ENCODE measurements around the gene PNCK. TPM values are rescaled to one million over a fixed set of nuclear protein-coding genes. Genes with fewer than 3 reads are reported as not detected.

PNCK gene
- 10 to 100 TPM in 1 of 4 donors, 1 to 10 TPM in 2, not detected in 1; 1.1 to 54.5 (median 1.4) TPM for polyA plus RNA-seq
- long read RNA-seq, donor 1, partial matches to known transcripts, result 41 of 63 reads
- long read RNA-seq, donor 1, other reads (novel, unspliced or antisense), result 16 of 63 reads
- long read RNA-seq, donor 2, partial matches to known transcripts, result 11 of 22 reads
- long read RNA-seq, donor 2, other reads (novel, unspliced or antisense), result 8 of 22 reads
- long read RNA-seq, donor 3, partial matches to known transcripts, result 0 of 10 reads
- long read RNA-seq, donor 3, other reads (novel, unspliced or antisense), result 5 of 10 reads
- long read RNA-seq, donor 4, result 0 reads
- long read RNA-seq, donor 5, partial matches to known transcripts, result 6 of 6 reads
- long read RNA-seq, donor 5, other reads (novel, unspliced or antisense), result 0 of 6 reads
- long read RNA-seq, donor 6, partial matches to known transcripts, result 87 of 103 reads
- long read RNA-seq, donor 6, other reads (novel, unspliced or antisense), result 7 of 103 reads
- long read RNA-seq, donor 7, transcript PNCK-201 (12 exons, 1,508 nt), result major isoform, 14 of 76 reads
- long read RNA-seq, donor 7, partial matches to known transcripts, result 48 of 76 reads
- long read RNA-seq, donor 7, other reads (novel, unspliced or antisense), result 11 of 76 reads
- long read RNA-seq, donor 8, result 0 reads
- long read RNA-seq, donor 9, partial matches to known transcripts, result 0 of 4 reads
- long read RNA-seq, donor 9, other reads (novel, unspliced or antisense), result 0 of 4 reads
- long read RNA-seq, donor 10, partial matches to known transcripts, result 57 of 75 reads
- long read RNA-seq, donor 10, other reads (novel, unspliced or antisense), result 14 of 75 reads

DNA sequence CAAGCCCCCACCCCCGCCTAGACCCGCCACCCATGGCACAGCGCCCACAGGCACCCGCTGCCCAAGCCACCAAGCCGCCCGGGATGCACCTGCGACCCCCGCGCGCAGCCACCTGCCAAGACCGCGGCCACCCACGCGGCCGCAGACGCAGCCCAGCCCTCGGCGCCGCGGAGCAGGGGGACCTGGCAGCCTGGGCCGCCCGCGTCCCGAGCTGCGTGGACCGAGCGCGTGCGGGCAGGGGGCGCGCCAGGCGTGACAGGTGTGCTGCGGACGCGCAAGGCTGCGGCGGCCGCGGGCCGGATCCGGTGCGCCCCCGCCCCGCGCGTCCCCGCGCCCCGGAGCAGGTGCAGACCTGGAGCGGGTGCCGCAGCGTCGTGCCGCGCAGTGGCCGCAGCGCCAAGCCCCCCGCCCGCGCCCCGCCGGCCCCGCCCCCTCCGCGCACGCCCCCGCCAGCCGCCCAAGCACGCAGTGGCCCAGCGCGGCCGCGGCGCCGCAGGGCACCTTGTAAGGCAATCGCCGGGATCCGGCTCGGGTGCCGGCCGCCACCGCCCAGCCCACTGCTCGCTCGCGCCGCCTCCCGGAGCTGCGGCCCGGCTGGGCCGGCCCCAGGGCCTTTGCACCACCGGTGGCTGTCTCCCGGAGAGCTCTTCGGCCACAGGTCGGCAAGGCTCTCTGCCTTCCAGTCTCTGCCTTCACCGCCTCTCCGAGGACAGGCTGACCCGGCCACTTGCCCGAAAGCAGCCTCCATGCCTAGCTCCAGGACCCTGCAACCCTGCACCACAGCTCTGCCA is at the start of gene PNCK:
PNCK (minus strand) TSS at position 386 of the 791 bp plus-strand sequence. CDS start 737 bp downstream, outside the sequence.
- Histone ChIP-seq H3K36me3 (ENCODE audit: control insufficient read depth in 3 of 3, insufficient read depth in 2 of 3, low read depth in 1 of 3, low read length in 3 of 3) (peaks cover 0 to 12% (median 0%) of the 10 kb centered on the region in 3 donors), H3K27ac (ENCODE audit: low read depth in 1 of 3, low read length in 2 of 3) (peak within 1 kb of the TSS in 1 of 3 donors; percentile 73), H3K27me3 (ENCODE audit: control insufficient read depth in 3 of 3, insufficient read depth in 3 of 3, low read length in 3 of 3) (peaks cover 3 to 5% (median 4%) of the 10 kb centered on the region in 3 donors), H3K4me3 (ENCODE audit: low read depth in 1 of 3, low read length in 3 of 3) (peak within 1 kb of the TSS in 1 of 3 donors; percentile 36), H3K9me3 (ENCODE audit: control insufficient read depth in 2 of 2, insufficient read depth in 1 of 2, low read depth in 1 of 2, low read length in 1 of 2) (no peaks in the 10 kb centered on the region), H3K4me1 (ENCODE audit: control insufficient read depth in 3 of 3, insufficient read depth in 2 of 3, low read depth in 1 of 3, low read length in 2 of 3) (peaks cover 0 to 15% (median 0%) of the 10 kb centered on the region in 3 donors)
- no peak for DNase-seq
- 6 to 57% (median 20%) methylated on average over 14 to 98 of the region's 98 CpGs for WGBS, 3 donors
- FAIRE-seq, result no peak

- H3K27ac ChIP-seq (ENCODE audit: low read depth in 1 of 3, low read length in 2 of 3), result peak overlapping the region; percentile 91 to 93 (median 92)
- H3K4me3 ChIP-seq (ENCODE audit: low read depth in 1 of 3, low read length in 3 of 3), result peak overlapping the region; percentile 25 to 75 (median 65)
- DNase-seq (peak; percentile 36 to 49), FAIRE-seq (no peak)
- peaks cover 0 to 36% (median 0%) of the 10 kb centered on the region in 3 donors for H3K36me3 ChIP-seq (ENCODE audit: control insufficient read depth in 3 of 3, insufficient read depth in 2 of 3, low read depth in 1 of 3, low read length in 3 of 3)
- WGBS, 3 donors, result 17 to 53% (median 26%) methylated on average over 11 to 12 of the region's 12 CpGs
- H3K9me3 ChIP-seq (ENCODE audit: control insufficient read depth in 2 of 2, insufficient read depth in 1 of 2, low read depth in 1 of 2, low read length in 1 of 2), result no peaks in the 10 kb centered on the region
- H3K27me3 ChIP-seq (ENCODE audit: control insufficient read depth in 3 of 3, insufficient read depth in 3 of 3, low read length in 3 of 3), result no peaks in the 10 kb centered on the region
- H3K4me1 ChIP-seq (ENCODE audit: control insufficient read depth in 3 of 3, insufficient read depth in 2 of 3, low read depth in 1 of 3, low read length in 2 of 3), result peaks cover 0 to 42% (median 4%) of the 10 kb centered on the region in 3 donors
Observed at GRCh38 chrX:153722704-153723350, 49.2 kb upstream of the PNCK start.

GRCh38 chrX:153719701-153720100 is 46.1 kb upstream of the PNCK start:
- Histone ChIP-seq H3K4me1 (ENCODE audit: control insufficient read depth in 3 of 3, insufficient read depth in 2 of 3, low read depth in 1 of 3, low read length in 2 of 3) (peaks cover 0 to 12% (median 0%) of the 10 kb centered on the region in 3 donors), H3K36me3 (ENCODE audit: control insufficient read depth in 3 of 3, insufficient read depth in 2 of 3, low read depth in 1 of 3, low read length in 3 of 3) (peaks cover 0 to 56% (median 2%) of the 10 kb centered on the region in 3 donors)
- no peak for FAIRE-seq

GRCh38 chrX:153719238-153719637 is 45.6 kb upstream of the PNCK start:
- no peak overlapping the region for H3K4me3 ChIP-seq (ENCODE audit: low read depth in 1 of 3, low read length in 3 of 3)
- H3K9me3 ChIP-seq (ENCODE audit: control insufficient read depth in 2 of 2, insufficient read depth in 1 of 2, low read depth in 1 of 2, low read length in 1 of 2), result no peaks in the 10 kb centered on the region
- WGBS, 3 donors, result 41 to 84% (median 61%) methylated on average over 2 of the region's 2 CpGs
- no peak for DNase-seq
- H3K36me3 ChIP-seq (ENCODE audit: control insufficient read depth in 3 of 3, insufficient read depth in 2 of 3, low read depth in 1 of 3, low read length in 3 of 3), result peaks cover 0 to 60% (median 3%) of the 10 kb centered on the region in 3 donors
- H3K27me3 ChIP-seq (ENCODE audit: control insufficient read depth in 3 of 3, insufficient read depth in 3 of 3, low read length in 3 of 3), result no peaks in the 10 kb centered on the region
- H3K4me1 ChIP-seq (ENCODE audit: control insufficient read depth in 3 of 3, insufficient read depth in 2 of 3, low read depth in 1 of 3, low read length in 2 of 3), result peaks cover 0 to 12% (median 0%) of the 10 kb centered on the region in 3 donors
- no peak overlapping the region for H3K27ac ChIP-seq (ENCODE audit: low read depth in 1 of 3, low read length in 2 of 3)
- no peak for FAIRE-seq

More at GRCh38 chrX:153719701-153720100, 46.1 kb upstream of the PNCK start:
- Histone ChIP-seq H3K27ac (ENCODE audit: low read depth in 1 of 3, low read length in 2 of 3) (no peak overlapping the region), H3K27me3 (ENCODE audit: control insufficient read depth in 3 of 3, insufficient read depth in 3 of 3, low read length in 3 of 3) (no peaks in the 10 kb centered on the region), H3K9me3 (ENCODE audit: control insufficient read depth in 2 of 2, insufficient read depth in 1 of 2, low read depth in 1 of 2, low read length in 1 of 2) (no peaks in the 10 kb centered on the region), H3K4me3 (ENCODE audit: low read depth in 1 of 3, low read length in 3 of 3) (no peak overlapping the region)
- WGBS, 3 donors, result 18 to 68% (median 39%) methylated on average over 2 of the region's 2 CpGs
- DNase-seq, result no peak

- Histone ChIP-seq H3K9me3 (ENCODE audit: control insufficient read depth in 2 of 2, insufficient read depth in 1 of 2, low read depth in 1 of 2, low read length in 1 of 2) (no peaks in the 10 kb centered on the region), H3K27me3 (ENCODE audit: control insufficient read depth in 3 of 3, insufficient read depth in 3 of 3, low read length in 3 of 3) (no peaks in the 10 kb centered on the region), H3K36me3 (ENCODE audit: control insufficient read depth in 3 of 3, insufficient read depth in 2 of 3, low read depth in 1 of 3, low read length in 3 of 3) (peaks cover 0 to 64% (median 3%) of the 10 kb centered on the region in 3 donors), H3K4me1 (ENCODE audit: control insufficient read depth in 3 of 3, insufficient read depth in 2 of 3, low read depth in 1 of 3, low read length in 2 of 3) (peaks cover 0 to 5% (median 0%) of the 10 kb centered on the region in 3 donors), H3K4me3 (ENCODE audit: low read depth in 1 of 3, low read length in 3 of 3) (no peak overlapping the region), H3K27ac (ENCODE audit: low read depth in 1 of 3, low read length in 2 of 3) (no peak overlapping the region)
- WGBS, 3 donors, result 89 to 93% (median 92%) methylated on average over 9 of the region's 9 CpGs
- DNase-seq (no peak), FAIRE-seq (no peak)
Observed at GRCh38 chrX:153717445-153717844, 43.8 kb upstream of the PNCK start.

GRCh38 chrX:153714256-153714655 is 40.6 kb upstream of the PNCK start:
- peaks cover 0 to under 1% (median 0%) of the 10 kb centered on the region in 3 donors for H3K4me1 ChIP-seq (ENCODE audit: control insufficient read depth in 3 of 3, insufficient read depth in 2 of 3, low read depth in 1 of 3, low read length in 2 of 3)
- H3K4me3 ChIP-seq (ENCODE audit: low read depth in 1 of 3, low read length in 3 of 3), result no peak overlapping the region
- WGBS, 3 donors, result 81 to 89% (median 86%) methylated on average over 3 of the region's 3 CpGs
- no peak for FAIRE-seq
- no peaks in the 10 kb centered on the region for H3K9me3 ChIP-seq (ENCODE audit: control insufficient read depth in 2 of 2, insufficient read depth in 1 of 2, low read depth in 1 of 2, low read length in 1 of 2)
- H3K36me3 ChIP-seq (ENCODE audit: control insufficient read depth in 3 of 3, insufficient read depth in 2 of 3, low read depth in 1 of 3, low read length in 3 of 3), result peaks cover 0 to 73% (median 3%) of the 10 kb centered on the region in 3 donors
- no peaks in the 10 kb centered on the region for H3K27me3 ChIP-seq (ENCODE audit: control insufficient read depth in 3 of 3, insufficient read depth in 3 of 3, low read length in 3 of 3)
- H3K27ac ChIP-seq (ENCODE audit: low read depth in 1 of 3, low read length in 2 of 3), result no peak overlapping the region
- DNase-seq, result no peak

- WGBS, 3 donors, result 78 to 88% (median 87%) methylated on average over 19 to 27 of the region's 27 CpGs
- no peaks in the 10 kb centered on the region for H3K27me3 ChIP-seq (ENCODE audit: control insufficient read depth in 3 of 3, insufficient read depth in 3 of 3, low read length in 3 of 3)
- FAIRE-seq (no peak), DNase-seq (no peak)
- H3K36me3 ChIP-seq (ENCODE audit: control insufficient read depth in 3 of 3, insufficient read depth in 2 of 3, low read depth in 1 of 3, low read length in 3 of 3), result peaks cover 0 to 79% (median 3%) of the 10 kb centered on the region in 3 donors
- no peak overlapping the region for H3K27ac ChIP-seq (ENCODE audit: low read depth in 1 of 3, low read length in 2 of 3)
- H3K4me3 ChIP-seq (ENCODE audit: low read depth in 1 of 3, low read length in 3 of 3), result no peak overlapping the region
- no peaks in the 10 kb centered on the region for H3K9me3 ChIP-seq (ENCODE audit: control insufficient read depth in 2 of 2, insufficient read depth in 1 of 2, low read depth in 1 of 2, low read length in 1 of 2)
- H3K4me1 ChIP-seq (ENCODE audit: control insufficient read depth in 3 of 3, insufficient read depth in 2 of 3, low read depth in 1 of 3, low read length in 2 of 3), result peaks cover 0 to 10% (median 0%) of the 10 kb centered on the region in 3 donors
Observed at GRCh38 chrX:153709726-153710674, 36.4 kb upstream of the PNCK start.
